K562 (cell line): ENCODE results near the gene PPIA. TPM values are rescaled to one million over a fixed set of nuclear protein-coding genes. Genes with fewer than 3 reads are reported as not detected.
A peak's percentile ranks its signal among the peaks of the same experiment; 100 is the strongest.

Experiments
- EP300 ChIP-seq: IDR thresholded peaks from 2 replicates; pipeline ENCODE4 v1.6.1; 2012; ENCODE audit warnings: low read length, improper control_type of control experiment
- ERF ChIP-seq: fragments of 450-650 bp; formaldehyde crosslinking; IDR thresholded peaks from 2 replicates; pipeline ENCODE4 v1.4.0; 2020; ENCODE audit warnings: mild to moderate bottlenecking, mixed read lengths
- ETV6 ChIP-seq, 3 experiments: fragments of 150-350 bp in 1 of 3; sonication (generic) in 1 of 3; formaldehyde crosslinking in 1 of 3; IDR thresholded peaks; 2 replicates each; pipeline versions ENCODE4 v1.6.1 to v1.8.0; 2014 to 2022; ENCODE audit warnings: borderline replicate concordance in 2 of 3, low read depth in 2 of 3, antibody characterized with exemption in 1 of 3, low read length in 1 of 3, mild to moderate bottlenecking in 1 of 3, missing genetic modification reagents in 1 of 3
- FOSL1 ChIP-seq: fragments of 200-800 bp; sonication (Bioruptor generic); conservative IDR thresholded peaks from 2 replicates; pipeline ENCODE4 v1.6.1; 2016; ENCODE audit warnings: missing genetic modification characterization, missing compliant biosample characterization
- HNRNPH1 ChIP-seq: fragments of 200-400 bp; formaldehyde crosslinking; optimal IDR thresholded peaks from 2 replicates; pipeline ENCODE3; 2017; ENCODE audit warnings: low read depth, mild to moderate bottlenecking, low read length, moderate library complexity
- MECOM ChIP-seq: fragments of 250-450 bp; sonication (Bioruptor Pico); IDR thresholded peaks from 2 replicates; pipeline ENCODE4 v1.8.0; 2022; ENCODE audit warnings: inconsistent platforms
- MYNN ChIP-seq, 2 experiments: sonication (generic); formaldehyde crosslinking in 1 of 2; IDR thresholded peaks; 2 replicates each; pipeline versions ENCODE4 v1.5.0 to v1.6.1; 2016 to 2020; ENCODE audit warnings: antibody characterized with exemption in 1 of 2, missing genetic modification reagents in 1 of 2
- NR3C1 ChIP-seq: sonication (generic); formaldehyde crosslinking; IDR thresholded peaks from 2 replicates; pipeline ENCODE4 v1.8.1; 2022; ENCODE audit warnings: missing genetic modification reagents
- PURB ChIP-seq: sonication (generic); formaldehyde crosslinking; IDR thresholded peaks from 2 replicates; pipeline ENCODE4 v1.9.0; 2021; ENCODE audit warnings: low read depth, mild to moderate bottlenecking, missing genetic modification reagents
- RFX7 ChIP-seq: fragments of 250-450 bp; sonication (Bioruptor Pico); IDR thresholded peaks from 2 replicates; pipeline ENCODE4 v1.5.1; 2021; ENCODE audit warnings: mild to moderate bottlenecking
- SLC30A9 ChIP-seq: fragments of 250-450 bp; sonication (Bioruptor Pico); IDR thresholded peaks from 2 replicates; pipeline ENCODE4 v1.8.0; 2022; ENCODE audit warnings: mild to moderate bottlenecking, moderate library complexity
- SMARCE1 ChIP-seq: fragments of 450-650 bp; IDR thresholded peaks from 2 replicates; pipeline ENCODE4 v1.7.1; 2016; ENCODE audit warnings: mild to moderate bottlenecking
- YY1 ChIP-seq, 3 experiments: IDR thresholded peaks; 2 replicates each; pipeline ENCODE4 v1.6.1; 2011; ENCODE audit warnings: low read length in 2 of 3, mild to moderate bottlenecking in 2 of 3, moderate library complexity in 2 of 3, borderline replicate concordance in 1 of 3, control low read depth in 1 of 3, low read depth in 1 of 3; ENCODE audit not compliant: insufficient read depth in 3 of 3, insufficient replicate concordance in 2 of 3, control insufficient read depth in 1 of 3, insufficient read length in 1 of 3; ENCODE audit errors: extremely low read depth in 1 of 3
- ZNF347 ChIP-seq: fragments of 450-650 bp; formaldehyde crosslinking; IDR thresholded peaks from 2 replicates; pipeline ENCODE4 v1.4.0; 2020; ENCODE audit warnings: low read depth, mild to moderate bottlenecking, moderate library complexity
- ZNF583 ChIP-seq: fragments of 250-450 bp; sonication (Bioruptor Pico); IDR thresholded peaks from 2 replicates; pipeline ENCODE4 v1.4.0; 2020
- polyA plus RNA-seq, 8 experiments: library from polyadenylated mRNA; depleted of rRNA in 4 of 8; stranded (reverse) in 5 of 8; unstranded in 3 of 8; fragments of >200 nt; fragmentation: Nextera tagmentation in 2 of 8; fragmentation: Illumina TruSeq in 1 of 8; extraction: Ambion mirVana in 2 of 8; extraction: Trizol in 1 of 8; gene quantifications; 2 replicates each; pipeline versions ENCODE4 v1.2.1 to v1.2.3, GENCODE V29; 2011 to 2014; ENCODE audit warnings: inconsistent platforms in 1 of 8, missing spikeins in 1 of 8
- total RNA-seq, 7 experiments: library from RNA; depleted of rRNA in 6 of 7; stranded (reverse); fragments of >200 nt in 6 of 7; fragmentation: Illumina TruSeq in 2 of 7; extraction: Trizol in 2 of 7; gene quantifications; 2 replicates each; pipeline versions ENCODE4 v1.2.1 to v1.2.3, GENCODE V29; 2011 to 2021; ENCODE audit warnings: low replicate concordance in 1 of 7
- TF ChIP-seq, protein P1 (sequence below): fragments of 450-650 bp; IDR thresholded peaks from 2 replicates; pipeline ENCODE4 v1.6.1; 2016; ENCODE audit warnings: borderline replicate concordance
- TF ChIP-seq, protein P2 (sequence below): fragments of 250-450 bp; sonication (Bioruptor Pico); IDR thresholded peaks from 2 replicates; pipeline ENCODE4 v1.5.0; 2020; ENCODE audit warnings: mild to moderate bottlenecking, borderline replicate concordance

The PPIA gene
- total and polyA plus RNA-seq, 9 of the 15 experiments (the other 6 are each of a cell fraction or from before 2014, with no cell fraction given) = 2,583 to 7,504 (median 3,973) TPM

DNA sequence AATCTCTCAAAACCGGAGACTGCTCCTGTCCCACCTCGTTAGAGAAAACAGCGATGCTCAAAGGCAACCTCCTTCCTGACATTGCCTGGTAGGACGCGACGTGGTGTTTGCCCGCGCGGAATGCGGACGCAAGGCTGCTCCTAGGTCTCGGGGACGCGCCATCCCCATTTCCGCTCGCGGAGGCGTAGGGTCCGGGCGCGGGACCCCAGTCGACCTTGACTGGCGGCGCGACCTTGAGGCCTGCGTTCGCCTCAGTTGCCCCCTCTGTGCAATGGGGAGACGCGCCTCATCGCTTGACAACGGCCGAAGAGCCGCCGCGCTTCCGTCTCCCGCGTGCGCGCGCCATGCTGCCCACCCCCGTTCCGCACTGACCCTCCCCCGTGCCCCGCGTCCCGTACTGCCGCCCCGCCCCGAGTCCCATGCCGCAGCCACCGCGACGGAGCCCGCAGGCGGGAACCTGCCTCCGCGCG, 412 bp upstream of the PPIA start (continued):
- TF ChIP-seq FOSL1 = no peak; the same call in 1 of the 2 replicates
- TF ChIP-seq ETV6 (IDR thresholded peaks at IDR 0.05; ENCODE audit: borderline replicate concordance in 1 of 2, low read depth in 2 of 2, low read length in 1 of 2) = no peak
- TF ChIP-seq ETV6 (CRISPR knock-in tag; IDR thresholded peaks at IDR 0.05; ENCODE audit: borderline replicate concordance) = 0 out of 2 replicates have a peak, but pooled peaks have one; percentile 45
- TF ChIP-seq MYNN (IDR thresholded peaks at IDR 0.05) = no peak; the same call in 1 of the 2 replicates
- TF ChIP-seq MYNN (CRISPR knock-in tag; IDR thresholded peaks at IDR 0.05) = no peak
- TF ChIP-seq ZNF347 (CRISPR knock-in tag) = no peak
- TF ChIP-seq, protein P1, sequence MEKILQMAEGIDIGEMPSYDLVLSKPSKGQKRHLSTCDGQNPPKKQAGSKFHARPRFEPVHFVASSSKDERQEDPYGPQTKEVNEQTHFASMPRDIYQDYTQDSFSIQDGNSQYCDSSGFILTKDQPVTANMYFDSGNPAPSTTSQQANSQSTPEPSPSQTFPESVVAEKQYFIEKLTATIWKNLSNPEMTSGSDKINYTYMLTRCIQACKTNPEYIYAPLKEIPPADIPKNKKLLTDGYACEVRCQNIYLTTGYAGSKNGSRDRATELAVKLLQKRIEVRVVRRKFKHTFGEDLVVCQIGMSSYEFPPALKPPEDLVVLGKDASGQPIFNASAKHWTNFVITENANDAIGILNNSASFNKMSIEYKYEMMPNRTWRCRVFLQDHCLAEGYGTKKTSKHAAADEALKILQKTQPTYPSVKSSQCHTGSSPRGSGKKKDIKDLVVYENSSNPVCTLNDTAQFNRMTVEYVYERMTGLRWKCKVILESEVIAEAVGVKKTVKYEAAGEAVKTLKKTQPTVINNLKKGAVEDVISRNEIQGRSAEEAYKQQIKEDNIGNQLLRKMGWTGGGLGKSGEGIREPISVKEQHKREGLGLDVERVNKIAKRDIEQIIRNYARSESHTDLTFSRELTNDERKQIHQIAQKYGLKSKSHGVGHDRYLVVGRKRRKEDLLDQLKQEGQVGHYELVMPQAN = 0 out of 2 replicates have a peak, but pooled peaks have one; percentile 22
- TF ChIP-seq RFX7 (CRISPR knock-in tag) = no peak
- TF ChIP-seq YY1 (IDR thresholded peaks at IDR 0.05; ENCODE audit: borderline replicate concordance in 1 of 3, control insufficient read depth in 1 of 3, extremely low read depth in 1 of 3, insufficient read depth in 3 of 3, insufficient read length in 1 of 3, insufficient replicate concordance in 2 of 3, low read depth in 1 of 3, low read length in 2 of 3) = peak in 1 of 3 experiments; percentile 48
- peak; percentile 19; the same call in 1 of the 2 replicates for TF ChIP-seq NR3C1 (CRISPR knock-in tag)
- no peak for TF ChIP-seq SMARCE1
- TF ChIP-seq ZNF583 (CRISPR knock-in tag) = 0 out of 2 replicates have a peak, but pooled peaks have one; percentile 23
- TF ChIP-seq MECOM = no peak
- no peak for TF ChIP-seq SLC30A9 (CRISPR knock-in tag)
- TF ChIP-seq, protein P2, sequence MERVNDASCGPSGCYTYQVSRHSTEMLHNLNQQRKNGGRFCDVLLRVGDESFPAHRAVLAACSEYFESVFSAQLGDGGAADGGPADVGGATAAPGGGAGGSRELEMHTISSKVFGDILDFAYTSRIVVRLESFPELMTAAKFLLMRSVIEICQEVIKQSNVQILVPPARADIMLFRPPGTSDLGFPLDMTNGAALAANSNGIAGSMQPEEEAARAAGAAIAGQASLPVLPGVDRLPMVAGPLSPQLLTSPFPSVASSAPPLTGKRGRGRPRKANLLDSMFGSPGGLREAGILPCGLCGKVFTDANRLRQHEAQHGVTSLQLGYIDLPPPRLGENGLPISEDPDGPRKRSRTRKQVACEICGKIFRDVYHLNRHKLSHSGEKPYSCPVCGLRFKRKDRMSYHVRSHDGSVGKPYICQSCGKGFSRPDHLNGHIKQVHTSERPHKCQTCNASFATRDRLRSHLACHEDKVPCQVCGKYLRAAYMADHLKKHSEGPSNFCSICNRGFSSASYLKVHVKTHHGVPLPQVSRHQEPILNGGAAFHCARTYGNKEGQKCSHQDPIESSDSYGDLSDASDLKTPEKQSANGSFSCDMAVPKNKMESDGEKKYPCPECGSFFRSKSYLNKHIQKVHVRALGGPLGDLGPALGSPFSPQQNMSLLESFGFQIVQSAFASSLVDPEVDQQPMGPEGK (CRISPR knock-in tag) = no peak
- no peak for TF ChIP-seq HNRNPH1
- TF ChIP-seq EP300 = no peak
- TF ChIP-seq ERF (CRISPR knock-in tag) = peak; percentile 85
- no peak for TF ChIP-seq PURB (CRISPR knock-in tag)
